Transverse colon (tissue), 3 donors: ENCODE results near the gene UBL4A.

Experiments used
- EP300 ChIP-seq: sonication (generic); formaldehyde crosslinking; IDR thresholded peaks from one replicate; pipeline ENCODE4 v1.6.1; 2017; ENCODE audit warnings: antibody characterized with exemption, low read depth
- TF ChIP-seq, protein P1 (sequence below), 5 experiments: fragments of 200-600 bp in 3 of 5; fragments of 450-650 bp in 2 of 5; sonication (generic) in 3 of 5; IDR thresholded peaks; 1 replicate in 2 of 5; 2 replicates in 3 of 5; pipeline ENCODE4 v1.5.1; 2016 to 2017; ENCODE audit warnings: antibody characterized with exemption in 5 of 5, inconsistent platforms in 3 of 5, mild to moderate bottlenecking in 2 of 5, moderate library complexity in 1 of 5

DNA sequence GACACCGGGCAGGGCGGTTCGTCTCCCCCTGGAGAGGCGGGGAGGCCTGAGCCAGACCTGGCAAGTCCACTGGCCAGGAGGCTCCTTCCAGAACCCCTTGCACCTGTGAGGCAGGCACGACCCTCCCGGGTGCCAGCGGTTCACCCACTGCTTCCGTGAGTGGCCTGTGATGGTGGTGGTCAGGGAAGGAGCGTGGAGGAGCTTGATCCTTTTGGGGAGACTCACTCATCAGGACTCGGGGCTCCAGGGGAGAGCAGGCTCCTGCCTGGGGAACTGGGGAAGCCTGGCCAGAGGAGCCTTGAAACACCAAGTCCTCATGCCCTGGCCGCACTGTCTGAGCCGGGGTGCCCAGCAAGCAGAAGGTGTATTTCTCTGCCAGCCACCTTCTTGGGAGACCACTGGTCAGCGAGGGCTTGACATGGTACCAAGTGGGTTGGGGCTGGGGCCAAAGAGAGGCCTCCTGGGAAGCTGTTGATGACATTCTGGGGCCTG lies 41.6 kb downstream of the UBL4A start:
- TF ChIP-seq, protein P1, sequence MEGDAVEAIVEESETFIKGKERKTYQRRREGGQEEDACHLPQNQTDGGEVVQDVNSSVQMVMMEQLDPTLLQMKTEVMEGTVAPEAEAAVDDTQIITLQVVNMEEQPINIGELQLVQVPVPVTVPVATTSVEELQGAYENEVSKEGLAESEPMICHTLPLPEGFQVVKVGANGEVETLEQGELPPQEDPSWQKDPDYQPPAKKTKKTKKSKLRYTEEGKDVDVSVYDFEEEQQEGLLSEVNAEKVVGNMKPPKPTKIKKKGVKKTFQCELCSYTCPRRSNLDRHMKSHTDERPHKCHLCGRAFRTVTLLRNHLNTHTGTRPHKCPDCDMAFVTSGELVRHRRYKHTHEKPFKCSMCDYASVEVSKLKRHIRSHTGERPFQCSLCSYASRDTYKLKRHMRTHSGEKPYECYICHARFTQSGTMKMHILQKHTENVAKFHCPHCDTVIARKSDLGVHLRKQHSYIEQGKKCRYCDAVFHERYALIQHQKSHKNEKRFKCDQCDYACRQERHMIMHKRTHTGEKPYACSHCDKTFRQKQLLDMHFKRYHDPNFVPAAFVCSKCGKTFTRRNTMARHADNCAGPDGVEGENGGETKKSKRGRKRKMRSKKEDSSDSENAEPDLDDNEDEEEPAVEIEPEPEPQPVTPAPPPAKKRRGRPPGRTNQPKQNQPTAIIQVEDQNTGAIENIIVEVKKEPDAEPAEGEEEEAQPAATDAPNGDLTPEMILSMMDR (IDR thresholded peaks at IDR 0.05), result no peak
- TF ChIP-seq EP300, result no peak
